HG02970 (cell line): Measurements from ENCODE around the gene RALGAPA2.
A peak's percentile ranks its signal among the peaks of the same experiment; 100 is the strongest.

Experiments used
- ATAC-seq: cut with Tn5 transposase; IDR thresholded peaks from one replicate; pipeline ENCODE4 v1.9.1; 2021; ENCODE audit warnings: mild to moderate bottlenecking, moderate library complexity, moderate number of reproducible peaks; ENCODE audit not compliant: unreplicated experiment, low FRiP score

RALGAPA2 gene

GRCh38 chr20:20637998-20638725 is 74.3 kb downstream of the RALGAPA2 start:
- ATAC-seq, result no peak

- no peak for ATAC-seq
Observed at GRCh38 chr20:20635006-20635405, 77.4 kb downstream of the RALGAPA2 start.

- ATAC-seq, result no peak
Observed at GRCh38 chr20:20632644-20633043, 79.8 kb downstream of the RALGAPA2 start.

GRCh38 chr20:20630551-20630950 is 81.9 kb downstream of the RALGAPA2 start:
- no peak for ATAC-seq

GRCh38 chr20:20629556-20630188 is 82.8 kb downstream of the RALGAPA2 start:
- ATAC-seq, result no peak

GRCh38 chr20:20628314-20628713 is 84.1 kb downstream of the RALGAPA2 start:
- ATAC-seq, result no peak

GRCh38 chr20:20627471-20627870 is 85.0 kb downstream of the RALGAPA2 start:
- ATAC-seq, result no peak

GRCh38 chr20:20624914-20625313 is 87.5 kb downstream of the RALGAPA2 start:
- no peak for ATAC-seq

- ATAC-seq, result no peak
Observed at GRCh38 chr20:20621195-20621594, 91.2 kb downstream of the RALGAPA2 start.

- ATAC-seq, result no peak
Observed at GRCh38 chr20:20614391-20614790, 98.1 kb downstream of the RALGAPA2 start.

GRCh38 chr20:20612251-20612650 is 100.2 kb downstream of the RALGAPA2 start:
- ATAC-seq, result no peak

GRCh38 chr20:20611167-20611566 is 101.3 kb downstream of the RALGAPA2 start:
- no peak for ATAC-seq

- no peak for ATAC-seq
Observed at GRCh38 chr20:20609522-20609921, 102.9 kb downstream of the RALGAPA2 start.

GRCh38 chr20:20608641-20609040 is 103.8 kb downstream of the RALGAPA2 start:
- no peak for ATAC-seq

GRCh38 chr20:20608041-20608440 is 104.4 kb downstream of the RALGAPA2 start:
- no peak for ATAC-seq

GRCh38 chr20:20606881-20607280 is 105.6 kb downstream of the RALGAPA2 start:
- ATAC-seq, result no peak

GRCh38 chr20:20606050-20606449 is 106.4 kb downstream of the RALGAPA2 start:
- no peak for ATAC-seq

GRCh38 chr20:20604907-20605306 is 107.5 kb downstream of the RALGAPA2 start:
- ATAC-seq, result no peak

GRCh38 chr20:20604357-20604756 is 108.1 kb downstream of the RALGAPA2 start:
- ATAC-seq, result no peak

- peak; percentile 94 for ATAC-seq
Observed at GRCh38 chr20:20603339-20603990, 109.0 kb downstream of the RALGAPA2 start.

GRCh38 chr20:20597966-20598365 is 114.5 kb downstream of the RALGAPA2 start:
- no peak for ATAC-seq

- ATAC-seq, result no peak
Observed at GRCh38 chr20:20594171-20594530, 118.3 kb downstream of the RALGAPA2 start.
